Kasumi-1 (cell line): Measurements from ENCODE around the gene POLQ.
"Not testable (repeated sequence)": the region's sequence is repeated elsewhere in the genome, so short reads cannot be mapped to it uniquely, and the experiment has no call there.

Experiments used
- DNase-seq, 2 experiments: peaks; one replicate each; lab custom pipeline; 2025; lab: John Stamatoyannopoulos, UW

The POLQ gene

DNA sequence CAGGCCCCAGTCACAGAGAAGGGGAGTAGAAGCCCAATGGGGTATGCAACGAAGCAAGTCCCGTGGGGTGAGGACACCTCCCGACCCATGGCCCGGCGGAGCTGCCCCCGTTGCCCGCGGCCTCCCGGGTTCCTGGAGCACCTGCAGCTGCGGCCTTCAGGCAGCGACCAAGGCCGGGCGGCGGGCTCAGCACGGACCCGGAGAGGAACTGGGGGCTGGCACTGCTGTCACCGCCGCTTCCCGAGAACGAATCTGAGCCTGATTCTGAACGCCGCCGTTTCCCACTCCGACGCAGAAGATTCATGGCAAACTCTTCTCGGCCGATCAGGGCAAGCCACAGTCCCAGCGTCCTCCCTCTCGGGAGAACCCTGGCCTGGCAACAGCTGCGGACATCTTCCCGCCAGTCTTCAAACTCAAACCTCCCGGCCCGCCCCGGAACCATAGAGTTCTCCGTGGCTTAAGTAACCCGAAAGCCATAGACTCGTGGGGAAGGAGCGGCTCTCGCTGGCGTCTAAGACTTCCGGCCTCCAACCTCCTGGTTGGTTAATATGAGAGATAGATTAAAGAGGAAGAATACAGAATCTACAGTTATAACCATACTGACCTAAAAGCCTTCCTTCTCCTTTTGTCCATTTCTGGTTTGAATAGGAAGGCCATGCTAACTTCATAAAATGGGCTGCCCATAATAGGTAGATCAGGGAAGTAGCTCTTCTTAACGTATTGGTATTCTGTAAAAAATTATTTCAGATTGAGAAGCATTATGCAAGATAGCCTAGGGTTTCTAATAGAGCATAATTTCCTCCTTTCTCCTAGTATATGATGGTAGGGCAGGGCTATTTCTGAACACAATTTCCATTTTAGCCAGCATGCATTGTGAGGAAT is at the start of gene POLQ:
POLQ (minus strand) TSS at position 415 of the 882 bp plus-strand sequence; CDS start at position 304, 111 bp downstream.
- peak; percentile 95 to 97 for DNase-seq

DNA sequence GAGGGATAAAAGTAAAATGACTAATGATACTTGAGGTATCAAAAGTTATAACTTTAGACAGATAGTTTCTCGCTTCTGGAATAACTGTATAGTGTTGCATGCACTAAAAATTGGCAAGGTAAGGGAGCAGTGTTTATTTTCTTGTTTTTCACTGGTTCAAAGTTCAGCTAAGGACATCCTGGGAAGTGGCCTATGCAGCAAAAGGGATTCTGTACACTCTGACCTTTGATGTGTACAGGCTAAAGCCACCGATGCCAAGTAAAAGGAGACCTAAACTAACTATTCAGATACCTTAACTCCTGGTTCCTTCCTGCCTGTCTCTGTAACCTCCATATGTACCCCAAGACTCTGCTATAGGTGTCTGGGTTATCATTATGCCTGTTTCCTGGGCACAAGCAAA is 49.1 kb upstream of the POLQ start:
- DNase-seq = no peak

DNA sequence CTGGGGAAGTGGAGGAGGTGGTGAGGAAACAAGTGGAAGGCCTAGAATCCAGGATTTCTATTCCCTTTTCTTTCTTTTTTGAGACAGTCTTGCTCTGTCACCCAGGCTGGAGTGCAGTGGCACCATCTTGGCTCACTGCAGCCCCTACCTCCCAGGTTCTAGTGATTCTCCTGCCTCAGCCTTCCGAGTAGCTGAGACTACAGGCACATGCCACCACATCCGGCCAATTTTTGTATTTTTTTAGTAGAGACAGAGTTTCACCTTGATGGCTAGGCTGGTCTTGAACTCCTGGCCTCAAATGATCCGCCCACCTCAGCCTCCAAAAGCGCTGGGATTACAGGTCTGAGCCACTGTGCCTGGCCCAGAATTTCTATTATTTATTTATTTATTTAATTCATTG is 48.0 kb upstream of the POLQ start:
- DNase-seq = not testable (repeated sequence)

DNA sequence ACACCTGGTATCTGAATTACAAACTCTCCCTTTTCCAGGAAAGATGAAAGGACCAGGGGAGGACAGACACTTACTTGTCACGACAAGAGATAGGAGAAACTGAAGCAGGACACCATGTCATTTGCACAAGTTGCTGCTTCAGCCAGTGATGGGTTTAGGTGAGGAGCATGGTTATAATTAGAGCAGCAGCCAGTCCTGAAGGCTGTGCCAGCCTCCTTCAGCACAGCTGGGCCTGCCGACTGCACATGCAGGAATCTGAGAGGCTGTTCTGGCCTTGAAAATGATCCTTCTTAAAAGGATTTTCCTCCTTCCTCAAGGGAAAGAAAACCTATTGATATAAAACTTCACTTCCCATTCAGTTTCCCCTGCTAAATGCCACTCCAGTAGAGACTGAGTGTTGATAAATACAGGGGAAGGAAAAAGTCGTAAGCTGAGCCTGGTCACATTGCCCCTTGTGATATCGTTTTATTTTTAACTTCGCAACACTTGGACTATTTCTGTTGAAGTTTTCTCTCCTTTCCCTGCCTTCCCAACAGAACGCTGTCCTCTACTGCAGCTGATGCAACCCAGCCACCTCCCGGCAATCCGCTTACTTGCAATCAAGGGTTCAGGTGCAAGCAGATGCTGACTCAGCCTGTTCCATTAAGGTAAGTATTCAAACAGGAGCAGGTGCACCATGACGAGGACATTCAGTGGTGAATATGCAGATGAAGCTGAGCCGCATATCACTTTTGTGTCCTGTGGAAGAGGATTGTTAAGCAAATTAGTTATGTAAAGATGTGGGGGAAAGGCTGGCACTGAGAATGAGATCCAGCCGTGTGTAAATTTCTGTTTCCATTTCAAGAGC is 47.3 kb upstream of the POLQ start, which contains the start of gene FBXO40:
FBXO40 (plus strand) TSS at position 524 of the 847 bp plus-strand sequence. CDS start 27,197 bp downstream, outside the sequence.
- DNase-seq = no peak

DNA sequence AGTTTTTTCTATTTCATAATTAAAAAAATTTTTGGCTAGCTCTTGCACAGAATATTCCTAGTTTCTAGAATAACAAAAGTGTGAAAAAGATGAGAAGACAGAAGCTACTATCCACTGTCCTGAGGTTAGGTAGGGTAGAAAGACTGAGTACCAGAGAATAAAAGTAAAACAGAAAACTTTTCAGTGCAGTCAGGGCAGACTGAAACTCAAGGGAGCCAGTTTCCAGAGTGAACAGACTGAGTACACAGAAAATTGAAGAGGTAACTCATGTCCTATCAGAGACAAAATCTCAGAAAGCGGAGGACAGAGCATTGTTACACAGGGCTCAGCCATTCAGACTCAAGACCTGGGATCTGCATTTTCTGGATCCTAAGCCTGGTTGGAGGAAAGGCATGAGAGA is 38.6 kb upstream of the POLQ start:
- no peak for DNase-seq

DNA sequence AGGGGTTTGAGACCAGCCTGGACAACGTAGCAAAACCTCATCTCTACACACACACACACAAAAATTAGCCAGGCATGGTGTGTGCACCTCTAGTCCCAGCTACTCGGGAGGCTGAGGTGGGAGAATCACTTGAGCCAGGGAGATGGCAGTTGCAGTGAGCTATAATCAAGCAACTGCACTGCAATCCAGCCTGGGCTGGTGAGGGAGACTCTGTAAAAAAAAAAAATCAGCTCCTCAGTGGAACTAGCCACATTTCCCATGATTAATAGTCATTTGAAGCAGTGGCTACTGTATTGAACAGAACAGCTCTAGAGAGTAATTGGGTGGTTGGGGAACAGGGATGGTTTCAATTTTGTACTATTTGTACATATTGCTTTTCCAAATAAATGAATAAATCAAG is 35.9 kb upstream of the POLQ start:
- no peak for DNase-seq

DNA sequence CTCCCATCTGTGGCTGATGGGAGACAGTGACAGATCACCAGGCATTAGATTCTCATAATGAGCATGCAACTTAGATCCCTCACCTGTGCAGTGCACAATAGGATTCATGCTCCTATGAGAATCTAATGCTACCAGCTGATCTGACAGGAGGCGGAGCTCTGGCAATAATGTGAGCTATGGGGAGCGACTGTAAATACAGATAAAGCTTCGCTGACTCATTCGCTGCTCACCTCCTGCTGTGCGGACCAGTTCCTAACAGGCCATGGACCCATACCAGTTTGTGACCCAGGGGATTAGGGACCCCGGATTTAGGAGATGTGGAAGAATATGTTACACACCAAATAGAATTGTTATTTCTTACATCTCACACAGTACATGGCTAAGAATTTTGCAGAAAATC is 28.7 kb upstream of the POLQ start:
- no peak for DNase-seq

DNA sequence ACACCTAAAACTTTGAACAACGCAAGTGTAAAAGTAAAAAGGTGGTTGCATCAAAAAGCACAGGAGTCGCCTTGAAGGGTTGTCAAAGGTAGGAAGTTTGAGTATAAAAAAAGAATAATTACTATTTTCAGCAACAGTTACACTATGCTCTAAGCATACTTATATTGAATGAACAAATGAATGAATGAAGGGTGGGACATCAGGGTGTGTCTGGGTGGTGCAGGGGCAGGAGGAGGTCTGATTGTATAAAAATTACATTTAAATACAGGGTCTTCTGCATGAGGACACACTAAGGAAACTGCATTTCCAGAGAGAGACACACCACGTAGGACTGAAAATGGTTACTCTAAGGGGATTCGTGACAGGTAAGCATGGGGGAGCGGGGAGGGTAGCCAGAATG is 21.9 kb upstream of the POLQ start, which contains the start of gene ARGFX:
ARGFX (plus strand) TSS at position 301 of the 400 bp plus-strand sequence. CDS start 2,765 bp downstream, outside the sequence.
- no peak for DNase-seq

DNA sequence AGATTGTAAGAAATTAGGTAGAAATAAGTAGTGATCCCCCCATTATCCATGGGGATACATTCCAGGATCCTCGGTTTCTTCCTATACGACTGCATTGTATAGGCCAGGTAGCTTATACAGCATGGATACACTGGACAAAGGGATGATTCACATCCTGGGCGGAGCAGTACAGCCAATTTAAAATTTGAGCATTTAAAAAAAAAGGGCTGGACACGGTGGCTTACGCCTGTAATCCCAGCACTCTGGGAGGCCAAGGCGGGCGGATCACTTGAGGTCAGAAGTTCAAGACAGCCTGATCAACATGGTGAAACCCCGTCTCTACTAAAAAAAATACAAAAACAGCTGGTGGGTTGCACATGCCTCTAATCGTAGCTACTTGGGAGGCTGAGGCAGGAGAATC is 21.0 kb upstream of the POLQ start:
- no peak for DNase-seq

DNA sequence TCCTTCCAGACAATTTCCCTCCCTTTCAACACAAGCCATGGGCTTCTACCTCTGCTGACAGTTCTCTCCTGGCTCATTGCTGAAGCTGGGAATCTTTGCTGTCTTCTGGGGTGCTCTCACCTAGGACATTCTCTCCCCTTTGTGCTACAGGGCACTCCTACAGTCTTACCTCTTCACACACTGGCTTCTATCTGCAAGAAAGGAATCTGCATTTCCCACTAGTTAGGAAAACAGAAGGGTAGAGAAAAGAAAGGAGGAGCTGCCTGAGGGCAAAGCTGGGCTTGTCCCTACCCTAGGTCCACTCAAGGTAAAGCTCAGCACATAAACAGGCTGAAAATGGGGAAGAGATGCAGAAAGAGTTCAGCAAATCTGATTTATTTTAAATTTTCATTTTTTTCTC is 16.4 kb upstream of the POLQ start:
- no peak for DNase-seq

DNA sequence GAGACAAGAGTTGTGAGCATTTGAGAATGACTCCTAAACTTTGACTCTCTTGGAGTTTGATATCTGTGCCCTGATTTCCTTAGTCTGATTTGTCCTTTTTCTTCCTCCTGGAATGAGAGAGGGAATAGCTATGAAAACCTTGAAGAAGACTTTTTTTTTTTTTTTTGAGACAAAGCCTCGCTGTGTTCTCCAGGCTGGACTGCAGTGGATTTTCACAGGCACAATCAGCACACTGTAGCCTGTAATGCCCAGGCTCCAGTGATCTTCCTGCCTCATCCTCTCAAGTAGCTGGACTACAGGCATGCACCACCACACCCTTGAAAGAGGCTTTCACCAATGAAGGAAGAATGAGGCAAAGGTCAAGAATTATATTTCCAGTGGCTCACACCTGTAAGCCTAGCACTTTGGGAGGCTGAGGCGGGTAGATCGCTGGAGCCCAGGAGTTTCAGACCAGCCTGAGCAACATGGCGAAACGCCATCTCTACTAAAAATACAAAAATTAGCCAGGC is 11.7 kb upstream of the POLQ start:
- DNase-seq = no peak

DNA sequence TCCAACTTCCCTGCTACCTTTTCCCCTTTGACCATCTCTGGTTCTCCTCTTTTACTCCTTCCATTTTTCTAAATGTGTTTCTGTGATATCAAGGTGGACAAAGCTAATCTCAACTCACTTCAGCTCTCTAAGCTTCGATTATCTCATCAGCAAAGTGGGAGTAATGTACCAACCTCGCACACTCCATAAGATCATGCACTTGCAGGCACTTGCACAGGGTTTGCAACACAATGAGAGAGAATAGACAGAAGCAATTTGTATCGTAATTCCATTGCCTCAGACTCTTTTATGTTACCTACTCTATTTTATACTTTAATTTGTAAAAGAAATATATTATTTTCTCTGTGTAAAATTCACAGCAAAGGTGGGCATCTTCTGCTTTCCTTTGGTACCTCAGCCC is 7.0 kb upstream of the POLQ start:
- no peak for DNase-seq

DNA sequence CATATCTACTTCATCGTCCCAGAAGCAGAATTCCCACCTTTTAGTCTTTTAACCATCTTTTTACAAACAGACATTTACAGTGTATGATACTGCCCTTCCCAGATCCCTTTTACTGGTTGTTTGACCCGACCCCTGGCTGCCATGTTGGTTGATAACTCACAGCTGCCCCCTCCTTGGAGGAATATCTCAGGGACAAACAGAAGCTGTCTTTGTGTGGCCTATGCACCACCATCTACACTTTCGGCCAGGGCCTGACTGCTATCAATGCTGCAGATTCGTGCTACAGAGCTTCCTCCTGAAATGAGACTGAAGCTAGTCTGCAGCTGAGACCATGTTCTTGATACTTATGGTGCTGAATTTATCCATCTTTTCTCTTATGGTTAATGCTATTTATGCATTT is 6.6 kb upstream of the POLQ start:
- DNase-seq = no peak

DNA sequence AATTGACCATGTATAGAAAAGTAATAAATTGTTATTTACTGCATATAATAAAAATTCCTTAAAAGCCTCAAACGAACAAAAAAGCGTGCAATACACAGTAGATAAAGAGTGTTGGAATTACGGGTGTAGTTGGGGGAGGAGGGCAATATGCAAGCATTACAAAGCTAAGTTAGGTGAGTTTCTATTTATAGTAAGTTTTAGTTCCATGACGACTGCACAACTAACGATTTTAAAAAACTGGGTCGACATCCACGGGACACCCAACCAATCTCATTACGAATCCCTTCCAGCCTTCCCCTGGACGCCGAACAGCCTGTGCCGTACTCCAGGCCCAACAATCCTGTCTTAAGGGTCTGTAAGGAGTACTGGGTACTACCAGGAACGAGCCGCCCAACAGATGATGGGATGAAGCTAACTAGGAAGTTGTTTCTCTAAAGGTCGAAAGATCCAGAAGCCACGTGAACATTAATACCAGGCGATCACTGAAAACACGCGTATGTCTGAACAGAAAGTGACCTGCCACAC is 677 bp downstream of the POLQ start:
- peak; percentile 36 to 55 for DNase-seq

DNA sequence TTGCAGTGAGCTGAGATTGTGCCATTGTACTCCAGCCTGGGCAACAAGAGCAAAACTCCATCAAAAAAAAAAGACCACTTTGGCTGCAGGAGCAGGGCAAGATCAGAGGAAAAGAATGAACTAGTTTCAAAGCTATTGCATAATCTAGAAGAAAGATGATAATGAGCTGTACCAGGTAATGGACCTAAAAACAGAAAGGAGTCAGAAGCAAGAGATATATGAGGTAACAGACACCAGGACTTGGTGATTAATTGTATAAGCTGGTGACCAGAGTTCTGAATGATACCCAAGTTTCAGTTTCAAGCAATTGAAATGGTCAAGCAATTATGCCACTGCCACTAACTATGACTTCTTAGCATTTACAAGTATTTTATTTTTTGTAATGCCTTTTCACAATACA is 2.9 kb downstream of the POLQ start:
- DNase-seq = no peak

DNA sequence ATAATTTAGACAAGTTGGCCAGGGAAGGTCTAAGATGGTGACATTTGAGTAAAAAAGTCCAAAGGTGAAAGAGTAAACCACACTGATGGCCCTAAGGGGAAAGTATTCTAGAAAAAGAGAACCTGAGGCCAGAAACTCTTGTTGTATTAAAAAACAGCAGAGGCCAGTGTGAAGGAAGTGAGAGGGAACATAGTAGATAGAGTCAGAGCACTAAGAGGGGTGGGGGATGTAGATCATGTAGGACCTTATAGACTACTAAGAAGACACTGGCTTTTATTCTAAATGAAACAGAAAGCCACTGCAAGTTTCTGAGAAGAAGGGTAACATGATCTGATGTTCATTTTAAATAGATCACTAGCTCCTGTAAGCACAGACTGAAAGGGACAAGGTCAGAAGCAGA is 14.5 kb downstream of the POLQ start:
- no peak for DNase-seq

DNA sequence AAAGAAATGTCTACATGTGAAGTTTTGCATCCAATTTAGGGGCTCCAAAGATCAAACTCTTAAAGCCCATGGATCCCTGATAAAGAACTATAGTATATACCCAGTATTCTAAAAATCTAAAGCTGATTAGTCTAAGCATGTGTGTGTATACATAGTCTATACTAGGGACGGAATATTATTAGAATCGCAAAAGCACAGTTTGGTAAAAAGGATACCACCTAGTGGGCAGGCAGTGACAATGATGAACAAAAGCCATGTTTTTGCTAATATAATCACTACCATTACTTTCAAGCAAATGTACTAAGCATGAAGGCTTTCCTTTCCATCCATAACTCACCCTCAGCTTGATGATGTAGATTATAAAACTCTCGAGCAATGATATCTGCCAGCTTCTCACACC is 16.5 kb downstream of the POLQ start:
- DNase-seq = peak; percentile 53 to 63

DNA sequence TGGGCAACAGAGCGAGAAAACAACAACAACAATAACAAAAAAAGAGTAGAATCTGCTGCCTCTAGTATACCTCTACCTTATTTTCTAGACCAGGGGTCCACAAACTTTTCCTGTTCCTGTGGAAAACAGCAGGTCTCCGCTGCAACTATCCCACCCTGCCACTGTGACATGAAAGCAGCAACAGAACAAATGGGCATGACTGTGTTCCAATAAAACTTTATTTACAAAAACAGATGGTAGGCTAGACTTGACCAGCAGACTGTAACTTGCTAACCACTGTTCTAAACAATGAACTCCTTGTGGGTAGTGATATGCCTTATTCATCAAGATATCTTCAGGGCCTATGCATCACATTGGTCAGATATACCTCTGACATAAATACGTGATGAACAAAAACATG is 25.3 kb downstream of the POLQ start:
- DNase-seq = no peak

DNA sequence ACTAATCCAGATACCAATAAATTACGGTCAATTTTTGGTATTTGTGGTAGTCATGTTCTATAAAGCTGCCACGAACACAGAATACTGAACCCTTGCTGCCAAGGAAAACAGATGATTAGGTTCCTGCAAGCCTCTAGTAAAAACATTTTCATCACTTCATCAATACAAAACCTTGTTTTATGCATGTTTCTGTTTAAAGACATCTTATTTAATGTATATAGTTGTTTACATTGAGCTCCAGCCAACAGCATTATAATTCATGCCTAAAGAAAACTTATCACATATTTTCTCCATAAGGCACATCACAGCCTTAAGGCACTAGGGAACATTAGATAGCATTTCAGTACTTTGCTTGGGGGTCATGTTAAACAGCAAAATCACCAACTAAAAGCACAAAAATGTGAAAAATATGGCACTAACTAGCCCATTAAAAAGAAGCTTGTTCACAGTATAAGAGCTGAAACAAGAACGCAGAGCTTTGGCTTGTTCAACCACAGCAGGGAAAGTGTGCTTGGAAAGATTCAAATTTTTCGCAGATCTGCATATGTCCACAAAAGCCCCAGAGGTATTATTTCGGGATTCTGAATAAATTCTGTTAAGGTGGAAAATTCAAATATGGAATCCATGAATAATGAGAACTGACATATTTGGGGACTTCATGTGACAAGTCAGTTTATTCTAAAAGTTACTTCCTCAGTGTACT is 27.7 kb downstream of the POLQ start:
- no peak for DNase-seq

DNA sequence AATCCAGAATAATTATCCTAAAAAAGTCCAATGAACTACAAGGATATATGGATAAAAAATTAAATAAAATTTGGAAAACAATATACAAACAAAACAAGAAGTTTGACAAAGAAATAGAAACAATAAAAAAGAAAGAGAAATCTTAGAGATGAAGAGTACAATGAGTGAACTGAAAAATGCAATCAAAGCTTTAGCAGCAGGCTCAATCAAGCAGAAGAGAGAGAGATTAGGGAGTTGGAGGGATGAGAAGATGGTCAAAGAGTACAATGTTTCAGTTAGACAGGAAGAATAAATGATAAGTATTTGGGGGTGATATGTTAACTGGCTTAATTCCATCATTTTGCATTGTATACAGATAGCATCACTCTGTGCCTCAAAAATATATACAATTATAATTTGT is 29.9 kb downstream of the POLQ start:
- no peak for DNase-seq

DNA sequence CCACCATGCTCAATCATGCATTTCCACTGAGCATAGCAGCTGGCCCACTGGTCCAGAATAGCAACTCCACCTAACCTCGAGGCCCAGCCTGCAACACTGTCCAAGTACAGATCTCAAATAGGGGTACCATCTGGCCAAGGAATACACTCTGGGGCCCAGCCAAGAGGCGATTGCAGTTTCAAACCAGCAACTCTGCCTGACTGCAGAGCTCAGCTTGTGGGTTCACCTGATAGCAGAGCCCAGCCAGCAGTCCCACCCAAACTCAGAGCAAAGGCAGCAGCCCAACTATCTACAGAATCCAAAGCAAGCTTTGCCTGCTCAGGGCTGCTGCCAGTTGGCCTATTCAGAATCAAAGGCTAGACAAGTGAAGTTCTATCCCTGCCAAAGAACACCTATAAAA is 30.5 kb downstream of the POLQ start:
- no peak for DNase-seq

DNA sequence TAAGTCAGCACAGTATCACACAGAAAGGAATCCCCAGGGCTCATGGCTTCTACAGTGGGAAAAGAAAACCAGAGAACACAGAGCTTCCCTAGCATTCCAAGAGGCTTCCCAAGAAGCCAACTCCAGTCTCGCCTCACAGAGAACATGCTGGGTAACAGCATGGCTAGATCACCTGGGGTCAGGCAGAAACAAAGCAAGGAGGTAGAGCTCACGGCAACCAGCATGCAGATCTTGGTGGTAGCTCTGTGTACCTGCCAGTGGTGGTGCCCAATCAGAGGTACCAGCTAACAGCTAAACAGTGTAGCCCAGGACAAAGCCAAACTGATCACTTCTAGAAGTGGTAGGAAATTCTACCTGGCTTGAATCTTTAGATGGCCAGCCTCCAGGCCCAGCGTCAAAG is 31.3 kb downstream of the POLQ start:
- no peak for DNase-seq
